KG1 (cell line): ENCODE measurements around the gene LRRK2.
"Not testable (repeated sequence)": the region's sequence is repeated elsewhere in the genome, so short reads cannot be mapped to it uniquely, and the experiment has no call there.

Source experiments
- DNase-seq: peaks from one replicate; lab custom pipeline; 2025; lab: John Stamatoyannopoulos, UW

LRRK2 gene

GRCh38 chr12:40315375-40315774, 90.6 kb downstream of the LRRK2 start:
- DNase-seq, result no peak

GRCh38 chr12:40324261-40324660, 99.5 kb downstream of the LRRK2 start:
- no peak for DNase-seq

GRCh38 chr12:40325349-40325960, 100.7 kb downstream of the LRRK2 start:
- peak; percentile 2 for DNase-seq

GRCh38 chr12:40327535-40327934, 102.7 kb downstream of the LRRK2 start:
- DNase-seq, result no peak

- no peak for DNase-seq
Observed at GRCh38 chr12:40330180-40330579, 105.4 kb downstream of the LRRK2 start.

GRCh38 chr12:40331886-40332285, 107.1 kb downstream of the LRRK2 start:
- no peak for DNase-seq

GRCh38 chr12:40335991-40336390, 111.2 kb downstream of the LRRK2 start:
- no peak for DNase-seq

- DNase-seq, result no peak
Observed at GRCh38 chr12:40336573-40337199, 111.9 kb downstream of the LRRK2 start.

GRCh38 chr12:40338071-40338470, 113.3 kb downstream of the LRRK2 start:
- no peak for DNase-seq

GRCh38 chr12:40338621-40339020, 113.8 kb downstream of the LRRK2 start:
- no peak for DNase-seq

GRCh38 chr12:40342010-40342409, 117.2 kb downstream of the LRRK2 start:
- no peak for DNase-seq

- DNase-seq, result no peak
Observed at GRCh38 chr12:40343124-40343523, 118.3 kb downstream of the LRRK2 start.

- DNase-seq, result no peak
Observed at GRCh38 chr12:40344312-40344711, 119.5 kb downstream of the LRRK2 start.

GRCh38 chr12:40351976-40352375, 127.2 kb downstream of the LRRK2 start:
- no peak for DNase-seq

GRCh38 chr12:40375076-40375475, 150.3 kb downstream of the LRRK2 start:
- DNase-seq, result no peak

GRCh38 chr12:40376533-40377267, 151.9 kb downstream of the LRRK2 start:
- no peak for DNase-seq

- DNase-seq, result no peak
Observed at GRCh38 chr12:40378691-40379090, 153.9 kb downstream of the LRRK2 start.

- no peak for DNase-seq
Observed at GRCh38 chr12:40382217-40382616, 157.4 kb downstream of the LRRK2 start.

- DNase-seq, result not testable (repeated sequence)
Observed at GRCh38 chr12:40387279-40387678, 162.5 kb downstream of the LRRK2 start.

- no peak for DNase-seq
Observed at GRCh38 chr12:40390980-40391379, 166.2 kb downstream of the LRRK2 start.

- no peak for DNase-seq
Observed at GRCh38 chr12:40393026-40393425, 168.2 kb downstream of the LRRK2 start.

GRCh38 chr12:40399656-40400055, 174.9 kb downstream of the LRRK2 start:
- DNase-seq, result no peak

- no peak for DNase-seq
Observed at GRCh38 chr12:40405419-40405818, 180.6 kb downstream of the LRRK2 start.
